ENCODE data around the gene GUCA1A.
"Not testable (repeated sequence)": the region's sequence is repeated elsewhere in the genome, so short reads cannot be mapped to it uniquely, and the experiment has no call there.

The GUCA1A gene

DNA sequence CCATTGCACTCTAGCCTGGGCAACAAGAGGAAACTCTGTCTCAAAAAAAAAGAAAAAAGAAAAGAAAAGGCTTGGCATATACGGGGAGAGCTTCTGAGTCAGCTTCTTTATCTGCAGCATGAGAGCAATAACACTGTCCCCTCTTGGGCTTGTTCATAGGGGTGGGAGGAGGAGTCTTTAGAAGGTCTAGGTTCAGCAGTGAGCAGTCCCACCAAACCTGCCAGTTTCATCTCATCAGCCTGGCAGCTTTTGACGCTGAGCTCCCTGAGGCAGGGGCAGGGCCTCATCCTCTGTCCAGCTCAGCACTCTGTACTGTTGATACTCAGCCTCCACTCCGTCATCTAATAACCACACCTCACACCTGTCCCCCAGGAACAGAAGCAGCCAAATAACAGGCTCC lies 25.1 kb upstream of the GUCA1A start:
- DNase-seq = no peak

DNA sequence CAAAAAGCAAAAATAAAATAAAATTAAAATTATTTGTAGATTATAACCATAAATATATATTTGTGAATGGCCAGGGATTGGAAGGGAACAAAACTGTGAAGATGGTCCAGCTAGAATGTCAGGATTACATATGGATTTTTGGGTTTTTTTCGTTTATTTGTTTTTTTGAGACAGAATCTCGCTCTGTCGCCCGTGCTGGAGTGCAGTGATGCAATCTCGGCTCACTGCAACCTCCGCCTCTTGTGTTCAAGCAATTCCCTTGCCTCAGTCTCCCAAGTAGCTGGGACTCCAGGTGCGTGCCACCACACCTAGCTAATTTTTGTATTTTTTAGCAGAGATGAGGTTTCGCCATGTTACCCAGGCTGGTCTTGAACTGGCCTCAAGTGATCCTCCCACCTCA lies 22.9 kb upstream of the GUCA1A start:
- no peak for DNase-seq

DNA sequence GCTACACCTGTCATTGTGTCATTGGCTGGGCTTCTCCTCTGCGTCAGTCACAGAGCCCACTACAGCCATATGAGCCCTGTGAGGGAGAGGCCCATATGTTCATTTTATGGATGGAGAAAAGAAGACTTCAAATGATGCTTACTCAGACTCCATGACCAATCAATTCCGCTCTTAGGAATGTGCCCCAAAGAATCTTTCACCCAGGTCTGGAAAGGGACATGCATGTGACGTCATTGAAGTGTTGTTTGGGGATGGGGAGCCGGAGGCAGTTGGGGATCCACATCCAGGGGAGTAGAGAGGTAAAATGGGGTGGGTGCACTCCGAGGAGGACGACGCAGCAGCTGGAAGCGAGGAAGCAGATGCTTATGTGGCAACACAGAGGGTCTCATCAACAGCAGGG lies 21.1 kb upstream of the GUCA1A start:
- no peak for DNase-seq

DNA sequence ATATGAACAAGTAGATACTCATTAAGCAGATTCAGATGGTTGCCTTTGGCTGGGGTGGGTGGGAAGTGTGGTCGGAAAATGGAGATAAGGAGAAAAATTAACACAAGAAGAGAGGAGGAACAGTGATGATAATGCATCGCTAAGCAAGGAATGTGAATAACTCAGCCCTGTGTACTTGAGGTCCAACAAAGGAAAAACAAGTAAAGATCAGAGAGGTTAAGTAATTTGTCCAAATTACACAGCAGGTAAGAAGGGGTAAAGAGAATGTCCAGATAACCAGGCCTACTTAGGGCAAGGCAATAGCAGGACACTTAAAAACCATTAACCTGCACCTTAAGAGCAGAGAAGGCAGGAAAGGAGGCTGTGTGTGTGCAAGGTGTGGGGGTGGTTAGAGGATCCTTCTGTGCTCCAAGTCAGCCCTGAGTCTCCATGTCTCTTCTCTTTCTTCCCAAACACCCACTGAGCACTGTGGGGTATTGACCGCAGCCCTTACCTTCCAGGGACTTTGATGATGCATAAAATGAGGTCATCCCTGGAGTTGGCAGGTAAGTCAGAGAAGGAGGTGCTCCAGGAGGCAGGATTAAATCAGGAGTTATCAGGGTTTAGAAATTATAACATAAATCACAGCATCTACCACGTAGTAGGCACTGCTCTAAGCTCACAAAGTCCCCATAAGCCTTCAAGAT lies 20.5 kb upstream of the GUCA1A start:
- DNase-seq = not testable (repeated sequence)

DNA sequence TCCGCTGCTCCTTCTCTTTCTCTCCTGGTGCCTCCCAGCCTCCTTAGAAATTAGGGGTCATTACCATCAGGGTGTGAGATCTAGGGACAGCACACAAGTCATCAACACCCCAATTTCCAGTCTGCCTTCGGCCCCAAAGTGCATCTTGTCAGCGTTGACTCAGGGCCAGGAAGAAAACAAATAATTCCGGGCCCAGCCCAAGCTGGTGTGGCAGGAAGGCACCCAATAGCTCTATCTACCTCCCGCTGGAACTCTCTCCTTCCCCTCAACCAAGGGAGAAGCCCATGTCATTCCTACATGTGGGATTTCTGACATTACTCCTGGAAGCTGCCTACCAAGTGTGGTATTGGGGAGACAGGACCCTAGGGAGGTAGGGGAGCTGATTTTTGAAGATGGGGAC lies 19.2 kb upstream of the GUCA1A start:
- DNase-seq = no peak

DNA sequence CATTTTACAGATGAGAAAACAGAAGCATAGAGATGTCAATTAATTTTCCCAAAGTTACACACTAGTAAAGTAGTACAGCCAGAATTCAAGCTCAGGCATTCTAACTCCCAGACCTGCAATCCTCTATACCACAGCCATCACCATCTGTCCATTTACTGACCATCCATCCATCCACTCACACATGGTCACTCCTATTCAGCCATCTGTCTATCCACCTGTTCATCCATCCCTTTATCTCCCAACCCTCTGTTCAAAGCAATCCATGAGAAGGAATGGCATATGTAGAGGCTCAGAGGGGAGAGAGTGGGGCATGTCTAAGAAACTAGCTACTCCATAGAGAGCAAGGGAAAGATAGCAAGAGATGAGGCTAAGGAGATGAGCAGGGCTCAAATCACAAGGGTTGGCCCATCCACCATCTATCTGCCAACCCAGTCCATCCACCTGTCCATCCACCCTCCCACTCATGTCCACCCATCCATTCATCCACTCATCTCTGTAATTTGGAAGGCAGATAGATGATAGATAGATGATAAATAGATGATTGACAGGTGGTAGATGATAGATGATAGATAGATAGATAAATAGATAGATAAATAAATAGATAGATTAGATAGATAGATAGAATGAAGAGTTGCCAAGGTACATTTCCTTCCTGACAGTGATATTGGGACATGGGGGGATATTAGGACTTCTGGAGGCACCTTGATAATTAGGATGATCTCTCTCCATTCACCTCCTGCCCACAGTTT lies 18.5 kb upstream of the GUCA1A start:
- no peak for DNase-seq

DNA sequence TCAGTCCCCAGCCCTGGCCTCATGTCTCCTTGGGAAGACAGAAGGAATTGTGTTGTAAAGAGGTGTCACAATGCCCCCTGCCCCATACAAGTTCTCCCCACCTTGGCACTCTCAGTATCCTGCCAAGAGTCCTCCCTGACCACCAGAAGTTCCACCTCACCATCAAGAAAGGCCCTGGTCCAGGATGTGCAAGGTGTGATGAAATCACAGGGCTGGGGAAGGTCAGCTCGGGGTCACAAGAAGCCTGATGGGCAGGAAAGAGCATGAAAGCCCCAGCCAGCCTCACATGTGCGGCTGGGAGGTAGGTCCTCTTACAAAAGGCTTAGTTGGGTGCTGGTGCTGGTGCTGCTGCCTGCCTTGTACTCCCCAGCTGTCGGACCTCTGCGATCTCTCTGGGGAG lies 17.9 kb upstream of the GUCA1A start:
- DNase-seq = no peak

DNA sequence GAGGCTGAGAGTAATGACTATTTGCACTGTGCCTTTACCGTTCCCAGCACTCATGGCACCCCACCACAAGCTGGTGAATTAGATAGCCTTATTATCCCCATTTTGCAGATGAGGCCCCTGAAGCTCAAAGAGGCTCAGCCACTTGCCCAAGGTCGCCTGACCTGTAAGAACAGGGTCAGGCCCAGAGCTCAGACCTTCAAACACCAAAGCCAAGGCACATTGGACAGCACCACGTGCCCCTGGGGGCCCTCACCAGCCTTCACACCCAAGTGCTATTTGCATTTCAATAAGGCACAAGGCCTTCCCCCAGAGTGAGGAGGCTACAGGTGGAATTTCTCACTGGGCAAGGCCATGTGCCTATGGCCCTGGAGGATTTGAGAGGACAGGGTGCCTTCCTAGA lies 16.5 kb upstream of the GUCA1A start:
- no peak for DNase-seq

DNA sequence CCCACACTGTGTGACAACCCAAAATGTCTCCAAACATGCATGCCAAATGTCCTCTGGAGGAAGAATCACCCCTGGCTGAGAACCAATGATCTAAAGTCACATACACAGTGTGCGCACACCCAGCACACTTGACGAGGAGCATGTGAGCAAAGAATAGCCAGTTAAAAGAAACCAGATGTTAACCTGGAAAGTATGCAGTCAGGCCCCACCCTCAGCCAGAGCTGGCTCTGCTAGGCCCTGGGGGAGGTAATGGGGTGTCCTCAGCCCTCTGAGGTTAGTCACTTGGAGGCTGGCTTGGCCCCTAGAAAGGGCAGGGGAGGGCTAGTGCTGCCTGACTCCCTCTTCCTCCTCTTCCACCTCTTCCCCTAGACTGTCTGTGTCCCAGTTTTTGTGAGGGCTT lies 15.2 kb upstream of the GUCA1A start:
- no peak for DNase-seq

DNA sequence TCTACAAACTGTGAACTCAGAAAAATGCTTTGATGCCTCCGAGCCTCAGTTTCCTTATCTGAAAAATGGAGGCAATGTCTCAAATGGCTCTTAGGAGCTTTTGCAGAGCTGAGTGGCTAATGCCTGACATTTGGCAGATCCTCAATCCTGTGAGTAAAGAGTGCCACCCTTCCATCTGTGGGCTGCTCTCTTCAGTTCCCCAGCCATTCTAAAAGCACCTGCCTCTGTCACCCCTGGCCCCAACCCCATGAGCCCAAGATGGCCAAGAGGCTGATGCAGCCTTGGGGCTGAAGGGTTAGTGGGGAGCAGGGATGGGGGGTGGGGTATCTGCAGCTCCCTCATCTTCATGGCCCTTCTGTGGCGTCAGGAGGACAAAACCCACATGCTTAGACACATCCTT lies 14.5 kb upstream of the GUCA1A start:
- DNase-seq = no peak

DNA sequence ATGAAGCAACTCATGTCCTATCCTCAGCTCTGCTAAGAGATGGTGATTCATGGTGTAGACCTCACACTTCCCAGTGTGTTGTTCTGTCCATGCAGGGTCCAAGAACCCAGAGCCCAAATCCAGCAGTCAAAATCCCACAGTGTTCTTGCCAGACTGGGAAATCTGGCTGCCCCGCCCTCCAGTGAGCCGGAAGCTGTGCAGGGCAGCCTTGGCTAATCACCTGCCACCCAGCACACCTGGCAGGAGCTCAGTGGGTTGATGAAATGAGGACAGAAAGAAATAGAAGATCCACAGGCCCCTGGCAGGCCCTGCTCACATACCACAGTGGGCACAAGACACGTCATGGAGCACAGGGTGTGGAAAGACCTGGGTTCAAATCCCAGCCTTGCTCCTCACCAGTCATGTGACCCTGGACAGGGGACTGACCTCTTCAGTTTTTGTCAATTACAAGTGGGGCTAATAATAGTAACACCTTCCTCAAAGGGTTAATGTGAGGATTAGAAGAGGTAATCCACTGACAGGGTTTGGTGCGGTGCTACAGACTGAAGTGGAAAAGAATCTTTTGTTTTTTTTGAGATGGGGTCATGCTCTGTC lies 13.6 kb upstream of the GUCA1A start:
- no peak for DNase-seq

DNA sequence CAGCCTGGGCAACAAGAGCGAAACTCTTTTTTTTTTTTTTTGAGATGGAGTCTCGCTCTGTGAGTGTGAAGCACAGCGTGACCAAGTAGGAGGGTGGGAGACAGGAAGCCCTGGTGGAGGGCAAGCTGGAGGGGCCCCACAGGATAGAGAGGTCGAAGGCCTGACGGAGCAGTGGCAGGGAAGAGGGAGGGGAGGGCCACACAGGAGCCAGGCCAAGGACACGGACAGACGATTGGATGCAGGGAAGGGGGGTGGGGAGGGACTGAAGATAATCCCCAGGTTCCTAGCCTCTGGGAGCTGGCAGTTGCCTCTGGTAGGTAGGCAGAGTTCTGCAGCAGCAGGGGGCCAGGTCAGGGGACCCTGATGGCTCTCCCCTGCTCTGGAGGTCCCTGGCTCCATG lies 10.8 kb upstream of the GUCA1A start:
- DNase-seq = no peak

DNA sequence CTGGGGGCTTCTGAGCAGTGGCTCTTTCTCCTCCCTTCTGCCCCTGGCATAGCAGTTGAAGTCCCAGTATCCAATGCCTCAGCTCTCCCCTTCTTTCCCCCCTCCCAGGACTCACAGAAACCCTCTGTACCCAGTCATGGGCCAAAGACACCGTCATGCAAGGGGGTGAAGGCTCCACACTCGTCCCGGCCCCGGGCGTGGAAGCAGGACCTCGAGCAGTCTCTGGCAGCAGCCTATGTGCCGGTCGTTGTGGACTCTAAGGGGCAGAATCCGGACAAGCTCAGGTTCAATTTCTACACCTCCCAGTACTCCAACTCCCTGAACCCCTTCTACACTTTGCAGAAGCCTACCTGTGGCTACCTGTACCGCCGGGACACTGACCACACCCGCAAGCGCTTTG lies 10.4 kb upstream of the GUCA1A start:
- DNase-seq = no peak

DNA sequence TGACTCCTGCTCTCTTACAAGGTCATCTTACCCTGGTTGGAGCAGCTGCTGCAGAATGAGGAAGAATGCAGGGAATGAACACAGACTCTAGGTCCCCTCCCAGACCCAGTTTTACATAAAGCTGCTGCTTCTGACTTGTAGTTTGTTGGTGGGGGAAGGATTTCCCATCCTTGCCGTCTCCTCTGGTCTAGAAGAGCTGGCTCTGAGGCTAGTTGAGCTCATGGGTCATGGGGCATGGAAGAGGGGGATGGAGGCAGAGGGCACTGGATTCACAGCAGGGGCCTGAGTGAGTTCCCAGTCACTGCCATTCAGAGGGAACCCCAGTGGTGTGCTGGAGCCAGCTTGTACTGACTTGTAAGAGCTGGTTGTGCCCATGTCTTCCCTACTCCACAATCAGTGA lies 9.2 kb upstream of the GUCA1A start:
- DNase-seq = no peak

DNA sequence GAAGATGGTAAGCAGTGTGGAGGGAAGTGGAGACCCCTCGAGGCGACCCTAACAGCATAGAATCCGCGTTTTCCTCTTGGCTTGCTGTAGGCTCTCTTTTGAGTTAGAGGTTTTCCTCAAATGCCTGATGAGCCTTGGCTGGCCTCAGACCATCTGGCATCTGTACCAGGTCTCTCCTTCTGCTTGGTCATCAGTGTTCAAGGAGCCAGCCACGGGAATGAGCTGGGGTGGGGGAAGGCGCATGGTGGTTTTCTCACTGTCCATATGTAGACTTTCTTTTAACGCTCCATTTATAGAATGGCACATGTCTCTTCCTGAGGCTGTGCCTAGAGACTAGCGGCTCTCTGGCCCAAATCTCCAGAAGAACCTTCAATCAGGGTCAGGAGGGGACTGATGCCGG lies 8.1 kb upstream of the GUCA1A start:
- no peak for DNase-seq

DNA sequence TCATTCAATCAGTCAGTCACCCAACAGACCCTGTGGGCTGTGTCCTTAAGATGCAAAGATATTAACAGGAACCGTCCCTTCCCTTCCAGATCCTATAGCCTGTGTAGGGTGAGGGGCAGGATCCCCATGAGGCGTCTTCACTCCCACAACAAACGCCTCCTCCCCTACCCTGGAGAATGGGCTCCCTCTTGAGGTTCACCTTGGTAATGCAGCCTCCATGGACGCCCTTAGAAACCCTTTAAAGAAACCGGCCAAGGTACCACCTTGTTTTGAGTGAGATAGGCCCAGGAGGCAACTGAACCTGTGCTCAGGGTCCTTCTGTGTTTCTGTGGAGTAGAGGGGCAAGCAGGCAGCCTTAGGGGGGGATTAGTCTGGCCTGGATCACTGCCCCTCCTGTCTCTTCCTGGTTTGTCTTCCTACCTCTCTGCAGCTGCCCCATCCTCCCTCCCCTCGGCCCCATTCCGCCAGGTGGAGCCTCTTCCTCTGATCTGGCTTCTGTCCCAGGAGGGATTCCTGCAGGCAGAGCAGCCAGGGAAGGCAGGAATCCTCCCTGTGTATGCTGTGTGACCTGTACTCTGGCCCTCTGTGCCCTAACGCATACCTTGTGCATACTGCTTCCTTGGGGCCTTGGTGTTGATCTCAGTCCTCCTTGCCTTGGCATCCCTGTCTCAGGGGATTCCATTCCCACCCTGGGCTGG lies 6.6 kb upstream of the GUCA1A start:
- peak; percentile 54 to 76 for DNase-seq

DNA sequence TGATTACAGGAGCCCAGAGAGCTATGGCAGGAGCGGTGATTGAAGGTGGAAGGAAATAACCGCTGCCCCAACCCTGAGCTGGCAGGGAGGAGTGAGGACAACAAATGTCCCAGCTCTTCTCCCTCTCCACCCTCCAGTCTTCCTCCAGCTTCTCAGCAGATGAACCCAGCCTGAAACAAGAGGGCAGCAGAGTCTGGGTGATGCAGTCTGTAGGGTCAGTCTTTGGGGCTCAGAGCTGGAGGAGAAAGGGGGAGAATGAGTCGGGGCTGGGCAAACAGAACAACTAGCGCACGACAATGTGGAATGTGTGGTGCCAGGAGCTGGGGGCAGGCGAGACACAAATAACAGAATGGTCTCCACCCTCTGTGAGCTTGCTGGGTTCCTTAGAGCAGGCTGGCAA lies 4.5 kb upstream of the GUCA1A start:
- DNase-seq = no peak

DNA sequence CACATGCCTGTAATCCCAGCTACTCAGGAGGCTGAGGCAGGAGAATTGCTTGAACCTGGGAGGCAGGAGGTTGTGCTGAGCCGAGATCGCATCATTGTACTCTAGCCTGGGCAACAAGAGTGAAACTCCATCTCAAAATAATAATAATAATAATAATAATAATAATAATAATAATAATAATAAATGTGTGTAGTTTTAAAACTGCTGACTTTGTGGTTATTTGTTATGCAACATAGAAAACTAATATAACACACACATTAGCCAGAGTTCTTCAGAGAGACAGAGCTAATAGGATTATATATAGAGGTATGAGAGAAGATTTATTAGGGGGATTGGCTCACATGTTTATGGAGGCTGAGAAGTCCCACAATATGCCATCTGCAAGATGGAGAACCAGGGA lies 3.4 kb upstream of the GUCA1A start:
- not testable (repeated sequence) for DNase-seq

DNA sequence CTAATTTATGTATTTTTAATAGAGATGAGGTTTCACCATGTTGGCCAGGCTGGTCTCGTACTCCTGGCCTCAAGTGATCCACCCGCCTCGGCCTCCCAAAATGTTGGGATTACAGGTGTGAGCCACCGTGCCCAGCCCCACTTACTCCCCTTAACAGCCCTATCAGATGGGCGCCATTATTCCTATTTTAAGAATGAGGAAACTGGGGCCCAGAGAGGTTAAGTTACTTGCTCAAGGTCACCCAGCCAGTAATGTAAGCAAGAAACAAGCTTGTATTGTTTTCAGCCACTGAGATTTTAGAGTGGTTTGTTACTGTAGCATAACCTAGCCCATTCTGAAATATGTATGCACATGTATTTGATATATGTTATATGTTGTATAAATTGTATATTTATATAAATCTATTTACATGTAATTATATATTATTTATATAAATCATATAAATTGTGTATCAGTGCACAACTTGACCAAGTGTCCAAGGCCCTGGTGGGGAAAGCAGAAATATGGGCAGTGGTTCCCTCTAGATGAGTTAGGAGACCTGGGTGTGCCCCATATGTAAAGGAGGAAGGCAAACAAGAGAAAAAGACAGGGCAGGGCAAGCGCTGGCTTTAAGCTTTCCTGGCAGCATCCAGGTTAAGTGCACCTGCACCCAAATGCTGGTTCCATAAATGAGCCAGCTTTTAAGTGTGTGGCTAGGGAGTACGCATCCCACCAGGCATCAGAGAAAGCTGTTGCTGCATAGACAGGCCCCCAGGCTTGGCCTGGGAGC lies 1.2 kb upstream of the GUCA1A start:
- DNase-seq = no peak

DNA sequence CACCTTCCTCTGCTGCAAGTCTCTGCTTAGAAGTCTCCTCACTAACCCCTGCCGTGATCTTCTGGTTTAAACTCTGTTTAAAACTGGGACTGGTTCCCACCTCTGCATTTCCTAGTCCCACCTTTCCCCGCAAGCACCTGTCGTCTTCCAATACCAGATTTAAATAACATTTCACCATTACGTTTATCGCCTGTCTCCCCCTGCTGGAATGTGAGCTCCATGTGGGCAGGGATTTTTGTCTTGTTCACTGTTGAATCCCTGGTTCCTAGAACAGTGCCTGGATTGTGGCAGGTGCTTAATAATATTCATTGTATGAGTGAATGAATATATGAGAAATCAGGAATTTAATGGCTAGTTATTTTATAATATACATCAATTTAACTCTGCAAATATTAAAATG lies 2.7 kb downstream of the GUCA1A start:
- no peak for DNase-seq

DNA sequence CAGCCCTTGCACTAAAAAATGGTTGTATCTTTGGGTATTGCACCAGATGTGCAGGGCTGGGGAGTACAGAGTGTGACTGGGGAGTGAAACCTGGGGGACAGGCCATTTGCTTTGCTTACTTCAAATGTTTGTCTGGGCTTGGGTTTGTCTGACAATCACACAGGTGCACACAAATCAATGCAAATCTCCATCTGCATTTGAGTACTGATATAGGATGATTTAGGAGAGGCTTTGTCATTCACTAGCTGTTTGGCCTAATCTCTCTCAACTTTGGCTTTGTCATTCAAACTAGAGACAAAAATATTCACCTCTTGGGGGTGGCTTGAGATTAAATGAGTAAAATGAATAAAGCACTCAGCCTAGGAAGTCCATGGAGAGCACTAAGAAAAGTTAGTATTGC lies 3.8 kb downstream of the GUCA1A start:
- no peak for DNase-seq

DNA sequence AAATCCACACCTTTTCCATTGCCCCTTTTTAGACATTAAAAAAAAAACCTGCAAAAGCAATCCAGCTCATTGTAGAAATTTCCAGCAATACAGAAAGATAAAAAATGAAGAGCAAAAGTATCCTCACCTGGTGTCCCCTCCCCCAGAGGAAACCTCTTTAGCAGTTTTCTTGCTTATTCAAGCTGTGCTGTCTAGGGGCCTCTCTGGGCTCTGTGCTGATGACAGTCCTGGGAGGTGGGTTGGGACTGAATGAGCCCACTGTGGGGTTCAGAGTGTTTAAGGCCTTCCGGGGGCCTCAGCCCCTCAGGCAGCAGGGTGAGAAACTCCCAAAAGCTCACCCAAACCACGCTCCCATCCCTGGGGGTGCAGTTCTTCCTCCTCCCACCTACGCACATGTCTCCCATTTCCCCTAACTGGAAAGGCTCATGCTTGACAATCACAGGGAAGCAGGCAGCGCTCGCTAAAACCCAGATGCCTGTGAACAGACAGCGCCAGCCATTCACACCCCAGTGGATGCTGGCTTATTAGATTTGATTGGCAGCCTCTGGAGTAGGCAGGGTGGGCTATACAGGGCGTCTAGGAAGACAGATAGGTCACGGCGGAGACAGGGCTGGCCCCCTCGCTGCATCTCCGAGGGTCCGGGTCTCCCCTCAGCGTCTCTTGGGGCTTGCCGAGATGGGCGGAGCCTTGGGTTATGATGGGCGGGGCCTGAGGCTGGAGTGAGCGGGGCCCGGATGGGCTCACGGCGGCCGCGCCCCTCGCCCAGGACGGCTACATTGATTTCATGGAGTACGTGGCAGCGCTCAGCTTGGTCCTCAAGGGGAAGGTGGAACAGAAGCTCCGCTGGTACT lies 4.6 kb downstream of the GUCA1A start:
- no peak for DNase-seq

Measured in NCI-H446 (cell line).